ENCODE results near the gene DNAH11.

DNA sequence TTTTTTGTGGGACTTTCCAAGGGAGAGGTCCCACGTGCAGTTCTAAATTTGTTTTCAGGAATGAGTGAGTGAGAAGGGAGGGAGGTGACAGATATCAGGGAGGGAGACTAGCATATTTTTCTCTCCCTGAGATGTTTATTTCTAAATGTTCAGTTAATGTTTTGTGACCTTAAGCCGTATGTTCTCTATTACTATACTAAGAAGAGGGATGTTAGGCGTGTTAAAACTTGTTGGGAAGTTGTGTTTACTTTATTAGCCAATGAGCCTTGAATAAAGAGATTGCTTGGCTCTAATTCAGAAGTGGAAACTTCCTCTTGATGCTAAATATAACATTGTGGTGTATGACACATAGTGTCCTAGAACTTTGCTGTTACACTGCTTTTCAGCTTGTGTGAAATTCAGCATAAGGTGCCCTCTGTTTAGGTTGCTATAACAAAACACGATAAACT is 37.3 kb downstream of the DNAH11 start:
- TF ChIP-seq CTCF (IDR thresholded peaks at IDR 0.05) (no peak), EZH2 (IDR thresholded peaks at IDR 0.05) (no peak)

All from neural progenitor cell (in vitro differentiated cells).